ENCODE data around the gene RDX. TPM values are rescaled to one million over a fixed set of nuclear protein-coding genes. Genes with fewer than 3 reads are reported as not detected.

The RDX gene
- total RNA-seq, 4 donors from 2014 or later, result 38.5 to 115 (median 97.7) TPM

- H3K27me3 ChIP-seq, result no peaks in the 10 kb centered on the region
- H3K4me1 ChIP-seq, result no peaks in the 10 kb centered on the region
- intact Hi-C loops (cut with DNase I; ENCODE audit: low total_unique reads), result no loop called here
- H3K27ac ChIP-seq, result no peak overlapping the region
- no peaks in the 10 kb centered on the region for H3K9me3 ChIP-seq
- H3K36me3 ChIP-seq, result no peaks in the 10 kb centered on the region
- no peak overlapping the region for H3K4me3 ChIP-seq
- TF ChIP-seq, protein P1, sequence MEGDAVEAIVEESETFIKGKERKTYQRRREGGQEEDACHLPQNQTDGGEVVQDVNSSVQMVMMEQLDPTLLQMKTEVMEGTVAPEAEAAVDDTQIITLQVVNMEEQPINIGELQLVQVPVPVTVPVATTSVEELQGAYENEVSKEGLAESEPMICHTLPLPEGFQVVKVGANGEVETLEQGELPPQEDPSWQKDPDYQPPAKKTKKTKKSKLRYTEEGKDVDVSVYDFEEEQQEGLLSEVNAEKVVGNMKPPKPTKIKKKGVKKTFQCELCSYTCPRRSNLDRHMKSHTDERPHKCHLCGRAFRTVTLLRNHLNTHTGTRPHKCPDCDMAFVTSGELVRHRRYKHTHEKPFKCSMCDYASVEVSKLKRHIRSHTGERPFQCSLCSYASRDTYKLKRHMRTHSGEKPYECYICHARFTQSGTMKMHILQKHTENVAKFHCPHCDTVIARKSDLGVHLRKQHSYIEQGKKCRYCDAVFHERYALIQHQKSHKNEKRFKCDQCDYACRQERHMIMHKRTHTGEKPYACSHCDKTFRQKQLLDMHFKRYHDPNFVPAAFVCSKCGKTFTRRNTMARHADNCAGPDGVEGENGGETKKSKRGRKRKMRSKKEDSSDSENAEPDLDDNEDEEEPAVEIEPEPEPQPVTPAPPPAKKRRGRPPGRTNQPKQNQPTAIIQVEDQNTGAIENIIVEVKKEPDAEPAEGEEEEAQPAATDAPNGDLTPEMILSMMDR (IDR thresholded peaks at IDR 0.05), result peak; percentile 39 to 74 (median 48)
- TF ChIP-seq POLR2A (IDR thresholded peaks at IDR 0.05), result no peak
- DNase-seq, result peak; percentile 50 to 57
These were observed 122.4 kb downstream of the RDX start for GRCh38 chr11:110173811-110174644.

- no peak overlapping the region for H3K27ac ChIP-seq
- no peaks in the 10 kb centered on the region for H3K27me3 ChIP-seq
- intact Hi-C loops (cut with DNase I; ENCODE audit: low total_unique reads), result no loop called here
- no peak for DNase-seq
- H3K4me1 ChIP-seq, result no peaks in the 10 kb centered on the region
- no peak for TF ChIP-seq POLR2A (IDR thresholded peaks at IDR 0.05)
- TF ChIP-seq, protein P1 (IDR thresholded peaks at IDR 0.05), result no peak
- no peaks in the 10 kb centered on the region for H3K9me3 ChIP-seq
- H3K4me3 ChIP-seq, result no peak overlapping the region
- no peaks in the 10 kb centered on the region for H3K36me3 ChIP-seq
These were observed 123.8 kb downstream of the RDX start for GRCh38 chr11:110172468-110173065.

DNA sequence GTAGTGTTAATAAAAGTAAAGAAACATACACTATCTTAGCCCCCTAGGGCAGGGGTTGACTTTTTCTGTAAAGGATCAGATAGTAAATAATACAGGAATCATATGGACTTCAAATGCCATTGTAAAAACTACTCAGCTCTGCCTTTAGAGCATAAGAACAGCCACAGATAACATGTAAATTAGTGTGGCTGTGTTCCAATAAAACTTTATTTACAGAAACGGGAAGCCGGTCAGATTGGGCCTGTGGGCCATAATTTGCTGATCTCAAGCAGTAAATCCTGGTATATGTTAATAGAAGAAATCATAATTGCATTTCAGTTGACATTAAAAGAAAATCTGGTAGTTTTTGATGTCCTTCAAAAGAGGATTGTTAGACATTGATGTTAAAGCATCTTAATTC lies 126.7 kb downstream of the RDX start:
- H3K27ac ChIP-seq, result no peak overlapping the region
- no peaks in the 10 kb centered on the region for H3K4me1 ChIP-seq
- H3K4me3 ChIP-seq, result no peak overlapping the region
- H3K9me3 ChIP-seq, result no peaks in the 10 kb centered on the region
- intact Hi-C loops (cut with DNase I; ENCODE audit: low total_unique reads), result no loop called here
- TF ChIP-seq, protein P1 (IDR thresholded peaks at IDR 0.05), result no peak
- TF ChIP-seq POLR2A (IDR thresholded peaks at IDR 0.05), result no peak
- no peak for DNase-seq
- no peaks in the 10 kb centered on the region for H3K36me3 ChIP-seq
- H3K27me3 ChIP-seq, result no peaks in the 10 kb centered on the region

DNA sequence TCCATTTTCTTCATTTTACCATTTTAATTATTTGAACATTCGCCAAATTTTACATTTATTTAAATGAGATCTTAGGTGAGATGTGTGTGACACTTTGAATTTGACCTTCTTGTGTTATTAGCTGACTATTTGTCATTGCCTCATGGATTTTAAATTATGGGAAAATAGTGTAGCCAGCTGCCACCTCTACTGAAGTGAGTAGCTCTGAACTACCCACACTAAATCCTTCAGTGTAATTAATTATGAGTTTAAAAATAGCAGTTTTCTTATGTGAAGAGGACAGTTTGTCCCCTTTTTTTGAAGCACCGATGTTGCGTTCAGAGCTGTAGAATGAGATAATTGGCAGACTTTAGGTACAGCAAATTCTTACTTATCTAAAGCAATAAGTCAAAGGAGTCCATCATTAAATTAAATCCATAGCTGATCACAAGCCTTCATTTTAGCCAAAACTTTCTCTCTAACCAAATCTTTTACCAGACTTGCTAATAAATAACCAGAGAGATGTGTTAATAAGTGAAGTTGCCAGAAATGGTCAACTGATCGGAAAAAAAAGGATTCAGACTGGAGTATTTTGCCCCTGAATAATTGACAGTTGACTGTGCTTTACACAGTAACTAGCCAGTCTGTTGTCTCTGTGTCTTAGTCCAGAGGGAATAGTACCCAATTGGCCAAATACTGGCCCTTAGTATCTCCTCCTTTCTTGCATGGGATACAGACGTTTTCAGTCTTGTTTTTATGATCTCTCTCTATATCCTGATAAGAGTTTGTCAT lies 128.2 kb downstream of the RDX start:
- no peak for DNase-seq
- Histone ChIP-seq H3K4me3 (no peak overlapping the region), H3K36me3 (no peaks in the 10 kb centered on the region), H3K4me1 (no peaks in the 10 kb centered on the region), H3K27ac (no peak overlapping the region), H3K27me3 (no peaks in the 10 kb centered on the region), H3K9me3 (no peaks in the 10 kb centered on the region)
- intact Hi-C loops (cut with DNase I; ENCODE audit: low total_unique reads), result no loop called here
- TF ChIP-seq, protein P1 (IDR thresholded peaks at IDR 0.05), result no peak
